Tibial nerve (tissue), 4 donors: ENCODE measurements around the gene EXOC4. TPM values are rescaled to one million over a fixed set of nuclear protein-coding genes. Genes with fewer than 3 reads are reported as not detected.

ENCODE experiments used
- DNase-seq, 2 donors: peaks; one replicate each; pipeline ENCODE4 v3.0.0-alpha.2; 2019; ENCODE audit warnings: low spot score in 2 of 2
- H3K27ac ChIP-seq, 4 donors: fragments of 200-600 bp; sonication (generic) in 3 of 4; one replicate each; pipeline ENCODE4 v1.5.1; 2017 to 2019; ENCODE audit warnings: mild to moderate bottlenecking in 1 of 4
- H3K27me3 ChIP-seq, 2 donors: fragments of 200-600 bp; sonication (generic) in 1 of 2; one replicate each; pipeline versions ENCODE4 v1.5.1 to v1.6.0; 2017 to 2019
- H3K36me3 ChIP-seq, 3 donors: fragments of 200-600 bp; sonication (generic); one replicate each; pipeline ENCODE4 v1.5.1; 2018 to 2019
- H3K4me1 ChIP-seq, 4 donors: fragments of 200-600 bp; sonication (generic) in 3 of 4; one replicate each; pipeline ENCODE4 v1.5.1; 2017 to 2019
- H3K4me3 ChIP-seq, 4 donors: fragments of 200-600 bp; sonication (generic) in 3 of 4; one replicate each; pipeline ENCODE4 v1.5.1; 2017 to 2019; ENCODE audit warnings: mild to moderate bottlenecking in 1 of 4, moderate library complexity in 1 of 4
- H3K9me3 ChIP-seq, 4 donors: fragments of 200-600 bp; sonication (generic) in 3 of 4; one replicate each; pipeline ENCODE4 v1.5.1; 2017 to 2019
- CTCF ChIP-seq, 5 experiments: fragments of 200-600 bp in 3 of 5; fragments of 450-650 bp in 2 of 5; sonication (generic) in 3 of 5; IDR thresholded peaks; one replicate each; pipeline ENCODE4 v1.5.1; 2016 to 2019; ENCODE audit warnings: antibody characterized with exemption in 5 of 5, mild to moderate bottlenecking in 3 of 5, moderate library complexity in 2 of 5
- EP300 ChIP-seq, 2 donors: sonication (generic); formaldehyde crosslinking; IDR thresholded peaks; one replicate each; pipeline ENCODE4 v1.6.1; 2017; ENCODE audit warnings: antibody characterized with exemption in 2 of 2, mild to moderate bottlenecking in 1 of 2
- POLR2A ChIP-seq, 2 donors: fragments of 450-650 bp; IDR thresholded peaks; one replicate each; pipeline ENCODE4 v1.6.1; 2017; ENCODE audit warnings: antibody characterized with exemption in 2 of 2, mild to moderate bottlenecking in 2 of 2, moderate library complexity in 2 of 2
- WGBS, 2 donors: methylation state at CpG; one replicate each; pipeline ENCODE4 v1.1.5; 2018; 5-methylcytosine and 5-hydroxymethylcytosine counted together
- total RNA-seq, 4 donors: library from RNA; depleted of rRNA; stranded (reverse); fragments of >200 nt; gene quantifications; one replicate each; pipeline ENCODE4 v1.1.0, GENCODE V29; 2016

Gene EXOC4
- total RNA-seq, 4 donors from 2014 or later = 70.0 to 104 (median 85.8) TPM

DNA sequence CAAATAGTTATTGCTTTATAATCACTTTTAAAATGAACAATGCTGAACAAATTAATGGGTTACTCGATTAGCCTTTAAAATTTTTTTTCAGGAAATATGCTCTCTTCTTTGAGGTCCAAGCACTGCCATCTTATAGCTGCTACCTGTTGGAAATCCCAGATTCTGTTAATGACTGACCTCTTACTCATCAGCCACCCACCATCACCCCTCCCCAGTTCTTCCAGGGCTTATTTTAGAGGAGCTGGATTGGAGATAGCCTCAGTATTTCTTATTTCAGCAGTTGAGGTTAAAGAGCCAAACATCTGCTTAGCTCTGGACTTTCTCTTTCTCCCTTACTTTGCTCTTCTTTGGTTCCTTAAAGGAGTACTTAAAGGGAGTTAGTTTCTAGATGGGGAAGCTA is 420.0 kb downstream of the EXOC4 start:
- no peak overlapping the region for H3K27ac ChIP-seq
- 93 to 100% methylated on average over 1 of the region's 1 CpG for WGBS, 2 donors
- no peak for TF ChIP-seq POLR2A (IDR thresholded peaks at IDR 0.05)
- TF ChIP-seq CTCF (IDR thresholded peaks at IDR 0.05) = no peak
- no peak overlapping the region for H3K4me3 ChIP-seq
- no peaks in the 10 kb centered on the region for H3K36me3 ChIP-seq
- H3K9me3 ChIP-seq = no peaks in the 10 kb centered on the region
- DNase-seq = no peak
- no peaks in the 10 kb centered on the region for H3K27me3 ChIP-seq
- H3K4me1 ChIP-seq = no peaks in the 10 kb centered on the region

GRCh38 chr7:133674079-133674763 is 421.3 kb downstream of the EXOC4 start:
- TF ChIP-seq POLR2A (IDR thresholded peaks at IDR 0.05) (no peak), CTCF (IDR thresholded peaks at IDR 0.05) (no peak), EP300 (IDR thresholded peaks at IDR 0.05) (no peak)
- H3K4me1 ChIP-seq = no peaks in the 10 kb centered on the region
- H3K4me3 ChIP-seq = no peak overlapping the region
- DNase-seq = no peak
- H3K27me3 ChIP-seq = no peaks in the 10 kb centered on the region
- no peaks in the 10 kb centered on the region for H3K36me3 ChIP-seq
- H3K27ac ChIP-seq = no peak overlapping the region
- no peaks in the 10 kb centered on the region for H3K9me3 ChIP-seq
- 91 to 94% methylated on average over 2 of the region's 2 CpGs for WGBS, 2 donors

GRCh38 chr7:133675510-133676218 is 422.8 kb downstream of the EXOC4 start:
- no peak overlapping the region for H3K27ac ChIP-seq
- no peak for DNase-seq
- H3K4me1 ChIP-seq = no peaks in the 10 kb centered on the region
- TF ChIP-seq CTCF (IDR thresholded peaks at IDR 0.05) = no peak
- TF ChIP-seq EP300 (IDR thresholded peaks at IDR 0.05) = no peak
- TF ChIP-seq POLR2A (IDR thresholded peaks at IDR 0.05) = no peak
- H3K9me3 ChIP-seq = no peaks in the 10 kb centered on the region
- H3K27me3 ChIP-seq = no peaks in the 10 kb centered on the region
- 92 to 99% methylated on average over 8 of the region's 8 CpGs for WGBS, 2 donors
- H3K4me3 ChIP-seq = no peak overlapping the region
- H3K36me3 ChIP-seq = no peaks in the 10 kb centered on the region

DNA sequence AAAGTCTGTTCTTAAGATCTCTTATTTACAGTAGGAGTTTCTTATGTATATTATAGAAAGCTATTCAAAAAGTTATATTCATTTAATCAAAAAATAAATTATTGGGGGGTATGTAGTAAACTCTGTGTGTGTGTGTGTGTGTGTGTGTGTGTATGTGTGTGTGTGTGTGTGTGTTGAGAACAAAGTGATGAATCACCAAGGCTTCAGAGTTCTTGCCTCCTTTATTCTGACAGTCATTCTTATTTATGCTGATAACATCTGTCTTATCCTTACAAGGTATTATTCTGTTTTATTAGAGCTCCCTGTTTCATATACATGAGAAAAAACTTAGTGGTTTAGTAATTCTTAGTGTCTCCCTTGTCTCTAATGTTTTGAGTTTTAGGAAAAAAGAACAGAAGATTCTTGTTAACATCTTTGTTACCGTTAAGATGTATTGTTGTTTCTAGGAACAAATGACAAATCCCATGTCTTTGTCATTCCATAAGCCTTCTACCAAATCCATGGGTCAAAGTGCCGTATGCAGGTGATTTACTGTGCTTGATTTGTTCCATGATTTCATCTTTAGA is 424.0 kb downstream of the EXOC4 start:
- H3K27ac ChIP-seq = no peak overlapping the region
- no peaks in the 10 kb centered on the region for H3K4me1 ChIP-seq
- 80 to 84% methylated on average over 2 of the region's 2 CpGs for WGBS, 2 donors
- no peaks in the 10 kb centered on the region for H3K27me3 ChIP-seq
- no peaks in the 10 kb centered on the region for H3K9me3 ChIP-seq
- no peak for TF ChIP-seq POLR2A (IDR thresholded peaks at IDR 0.05)
- TF ChIP-seq CTCF (IDR thresholded peaks at IDR 0.05) = no peak
- TF ChIP-seq EP300 (IDR thresholded peaks at IDR 0.05) = no peak
- no peak overlapping the region for H3K4me3 ChIP-seq
- no peak for DNase-seq
- H3K36me3 ChIP-seq = no peaks in the 10 kb centered on the region

- no peaks in the 10 kb centered on the region for H3K27me3 ChIP-seq
- no peak overlapping the region for H3K27ac ChIP-seq
- H3K36me3 ChIP-seq = no peaks in the 10 kb centered on the region
- H3K9me3 ChIP-seq = no peaks in the 10 kb centered on the region
- 98% methylated on average over 2 of the region's 2 CpGs for WGBS, 2 donors
- no peak overlapping the region for H3K4me3 ChIP-seq
- no peak for DNase-seq
- no peaks in the 10 kb centered on the region for H3K4me1 ChIP-seq
- no peak for TF ChIP-seq CTCF (IDR thresholded peaks at IDR 0.05)
- TF ChIP-seq EP300 (IDR thresholded peaks at IDR 0.05) = no peak
- no peak for TF ChIP-seq POLR2A (IDR thresholded peaks at IDR 0.05)
These were observed 425.4 kb downstream of the EXOC4 start for GRCh38 chr7:133678137-133678814.
